GM23338 (cell line): ENCODE data around the gene CEP95. TPM values are rescaled to one million over a fixed set of nuclear protein-coding genes. Genes with fewer than 3 reads are reported as not detected.

Source experiments
- ATAC-seq: fragments of 200-7000 bp; cut with Tn5 transposase; 3 replicates; pipeline ENCODE4 v1.9.1; 2020
- DNase-seq: peaks from one replicate; pipeline ENCODE4 v3.0.0-alpha.2; 2015; ENCODE audit warnings: low spot score
- H2AFZ ChIP-seq: fragments of 200-600 bp; sonication (generic); 2 replicates; pipeline ENCODE4 v1.8.0; 2016; ENCODE audit warnings: antibody characterized with exemption, mild to moderate bottlenecking, moderate library complexity
- H3F3A ChIP-seq: fragments of 200-600 bp; sonication (generic); replicated peaks from 2 replicates; pipeline ENCODE4 v1.8.0; 2017; ENCODE audit warnings: antibody characterized with exemption, mixed run types, low read depth
- H3K27ac ChIP-seq: fragments of 200-600 bp; sonication (generic); 2 replicates; pipeline ENCODE4 v1.6.1; 2016; ENCODE audit warnings: low read depth
- H3K27me3 ChIP-seq: fragments of 200-600 bp; sonication (generic); 2 replicates; pipeline ENCODE4 v1.8.0; 2016; ENCODE audit warnings: mild to moderate bottlenecking, mixed run types, moderate library complexity; ENCODE audit not compliant: insufficient read depth
- H3K36me3 ChIP-seq: fragments of 200-600 bp; sonication (generic); 2 replicates; pipeline ENCODE4 v1.8.0; 2016; ENCODE audit warnings: mild to moderate bottlenecking; ENCODE audit not compliant: insufficient read depth
- H3K4me1 ChIP-seq: fragments of 200-600 bp; sonication (generic); 2 replicates; pipeline ENCODE4 v1.8.0; 2016; ENCODE audit warnings: mild to moderate bottlenecking, moderate library complexity; ENCODE audit not compliant: insufficient read depth
- H3K4me2 ChIP-seq: fragments of 200-600 bp; sonication (generic); 2 replicates; pipeline ENCODE4 v1.7.1; 2017; ENCODE audit warnings: mixed run types
- H3K4me3 ChIP-seq: fragments of 200-600 bp; sonication (generic); 2 replicates; pipeline ENCODE4 v1.6.1; 2016; ENCODE audit warnings: mixed run types
- H3K79me2 ChIP-seq: fragments of 200-600 bp; sonication (generic); replicated peaks from 2 replicates; pipeline ENCODE4 v1.8.0; 2017; ENCODE audit warnings: mild to moderate bottlenecking; ENCODE audit not compliant: insufficient read depth
- H3K9me2 ChIP-seq: fragments of 200-600 bp; sonication (generic); 2 replicates; pipeline ENCODE4 v1.8.0; 2017; ENCODE audit not compliant: insufficient read depth
- H4K20me1 ChIP-seq: fragments of 200-600 bp; sonication (generic); replicated peaks from 2 replicates; pipeline ENCODE4 v1.8.0; 2017; ENCODE audit warnings: mild to moderate bottlenecking; ENCODE audit not compliant: insufficient read depth
- H3K27ac Mint-ChIP-seq: 2 replicates; pipeline ENCODE4 v1.8.0; 2020; ENCODE audit warnings: inconsistent platforms, mild to moderate bottlenecking, moderate library complexity, mixed read lengths
- H3K27me3 Mint-ChIP-seq: 3 replicates; pipeline ENCODE4 v1.8.0; 2022; ENCODE audit warnings: low read depth, mild to moderate bottlenecking, moderate library complexity, mixed read lengths, inconsistent platforms; ENCODE audit not compliant: insufficient read depth, poor library complexity
- H3K36me3 Mint-ChIP-seq: 3 replicates; pipeline ENCODE4 v1.8.0; 2021; ENCODE audit warnings: low read depth, mild to moderate bottlenecking, inconsistent platforms, moderate library complexity, mixed read lengths
- H3K4me1 Mint-ChIP-seq: 3 replicates; pipeline ENCODE4 v1.8.0; 2020; ENCODE audit warnings: mild to moderate bottlenecking, inconsistent platforms, mixed read lengths
- H3K4me3 Mint-ChIP-seq: 3 replicates; pipeline ENCODE4 v1.8.0; 2021; ENCODE audit warnings: moderate library complexity, mild to moderate bottlenecking, inconsistent platforms, mixed read lengths
- H3K9me3 Mint-ChIP-seq: 3 replicates; pipeline ENCODE4 v1.8.0; 2020; ENCODE audit warnings: moderate library complexity, mild to moderate bottlenecking, inconsistent platforms, mixed read lengths
- CREB1 ChIP-seq: fragments of 250-450 bp; sonication (Bioruptor Pico); IDR thresholded peaks from 2 replicates; pipeline ENCODE4 v1.5.0; 2020; ENCODE audit warnings: low read depth, mild to moderate bottlenecking, moderate library complexity
- EZH2 ChIP-seq: fragments of 200-600 bp; sonication (generic); IDR thresholded peaks from one replicate; pipeline ENCODE4 v1.8.0; 2017; ENCODE audit warnings: antibody characterized with exemption, mild to moderate bottlenecking, low read depth; ENCODE audit not compliant: unreplicated experiment
- EZH2phosphoT487 ChIP-seq: fragments of 200-600 bp; sonication (generic); IDR thresholded peaks from one replicate; pipeline ENCODE4 v1.8.1; 2018; ENCODE audit warnings: antibody characterized with exemption; ENCODE audit not compliant: unreplicated experiment
- JUNB ChIP-seq: IDR thresholded peaks from one replicate; pipeline ENCODE4 v1.6.1; 2016; ENCODE audit warnings: antibody characterized with exemption; ENCODE audit not compliant: unreplicated experiment
- NANOG ChIP-seq: IDR thresholded peaks from 2 replicates; pipeline ENCODE4 v1.6.1; 2016; ENCODE audit warnings: antibody characterized with exemption, borderline replicate concordance
- POLR2AphosphoS5 ChIP-seq: IDR thresholded peaks from 2 replicates; pipeline ENCODE4 v1.6.1; 2016; ENCODE audit warnings: antibody characterized with exemption, low read depth
- STAT1 ChIP-seq: IDR thresholded peaks from one replicate; pipeline ENCODE4 v1.6.1; 2016; ENCODE audit warnings: antibody characterized with exemption; ENCODE audit not compliant: unreplicated experiment
- ZNF114 ChIP-seq: fragments of 250-450 bp; sonication (Bioruptor Pico); IDR thresholded peaks from 2 replicates; pipeline ENCODE4 v1.5.0; 2020; ENCODE audit warnings: mild to moderate bottlenecking, moderate library complexity
- ZNF331 ChIP-seq: fragments of 250-450 bp; sonication (Bioruptor Pico); IDR thresholded peaks from 2 replicates; pipeline ENCODE4 v1.5.0; 2020; ENCODE audit warnings: low read depth, mild to moderate bottlenecking, moderate library complexity
- polyA plus RNA-seq: library from polyadenylated mRNA; unstranded; fragments of >200 nt; fragmentation: Nextera tagmentation; extraction: Ambion mirVana; gene quantifications from 2 replicates; pipeline ENCODE4 v1.2.1, GENCODE V29; 2016
- total RNA-seq: library from RNA; depleted of rRNA; stranded (reverse); fragments of >200 nt; shearing (Covaris generic); gene quantifications from 2 replicates; pipeline ENCODE4 v1.2.3, GENCODE V29; 2014
- TF ChIP-seq, protein P1 (sequence below): fragments of 250-450 bp; sonication (Bioruptor Pico); IDR thresholded peaks from 2 replicates; pipeline ENCODE4 v1.5.0; 2020; ENCODE audit warnings: mild to moderate bottlenecking, moderate library complexity
- TF ChIP-seq, protein P2 (sequence below): IDR thresholded peaks from one replicate; pipeline ENCODE4 v1.6.1; 2018; ENCODE audit warnings: antibody characterized with exemption; ENCODE audit not compliant: unreplicated experiment
- TF ChIP-seq, protein P3 (sequence below), 2 experiments: fragments of 200-600 bp in 1 of 2; sonication (generic) in 1 of 2; conservative IDR thresholded peaks; 2 replicates each; pipeline versions ENCODE4 v1.5.1 to v1.6.1; 2016 to 2017; ENCODE audit warnings: antibody characterized with exemption in 2 of 2, low read depth in 2 of 2, mild to moderate bottlenecking in 2 of 2, moderate library complexity in 1 of 2
- TF ChIP-seq, protein P4 (sequence below): IDR thresholded peaks from 2 replicates; pipeline ENCODE4 v1.6.1; 2016; ENCODE audit warnings: antibody characterized with exemption

Gene CEP95
- total and polyA plus RNA-seq, 2 experiments from 2014 or later = 41.1 to 45.4 TPM

DNA sequence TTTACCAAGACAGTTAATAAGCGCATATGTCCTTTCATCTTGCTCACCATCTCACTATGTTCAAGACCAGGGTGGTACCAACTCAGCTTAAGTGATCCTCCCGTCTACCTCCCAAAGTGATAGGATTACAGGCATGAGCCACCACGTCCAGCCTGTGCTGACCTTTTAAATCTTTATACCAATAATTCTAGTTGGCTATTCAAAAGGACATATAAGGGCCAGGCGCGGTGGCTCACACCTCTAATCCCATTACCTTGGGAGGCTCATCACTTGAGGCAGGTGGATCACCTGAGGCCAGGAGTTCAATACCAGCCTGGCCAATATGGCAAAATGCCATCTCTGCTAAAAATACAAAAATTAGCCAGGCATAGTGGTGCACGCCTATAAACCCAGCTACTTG is 2.4 kb downstream of the CEP95 start:
- no peak overlapping the region for H3K27ac ChIP-seq
- H3K36me3 ChIP-seq = peaks cover 50% of the 10 kb centered on the region
- no peaks in the 10 kb centered on the region for H3K27me3 ChIP-seq
- peaks cover 83% of the 10 kb centered on the region for H3K36me3 Mint-ChIP-seq
- peaks cover 24% of the 10 kb centered on the region for H3K27me3 Mint-ChIP-seq
- H3K4me2 ChIP-seq = no peak overlapping the region
- H3K4me1 ChIP-seq = peaks cover 16% of the 10 kb centered on the region
- H3F3A ChIP-seq = peaks cover 5% of the 10 kb centered on the region; the same call in 1 of the 2 replicates
- ATAC-seq = no peak
- H3K4me3 ChIP-seq = no peak overlapping the region
- peaks cover 4% of the 10 kb centered on the region; the same call in 1 of the 3 replicates for H3K9me3 Mint-ChIP-seq
- H4K20me1 ChIP-seq = peaks cover 28% of the 10 kb centered on the region
- H3K4me1 Mint-ChIP-seq = peaks cover 38% of the 10 kb centered on the region
- TF ChIP-seq, protein P1, sequence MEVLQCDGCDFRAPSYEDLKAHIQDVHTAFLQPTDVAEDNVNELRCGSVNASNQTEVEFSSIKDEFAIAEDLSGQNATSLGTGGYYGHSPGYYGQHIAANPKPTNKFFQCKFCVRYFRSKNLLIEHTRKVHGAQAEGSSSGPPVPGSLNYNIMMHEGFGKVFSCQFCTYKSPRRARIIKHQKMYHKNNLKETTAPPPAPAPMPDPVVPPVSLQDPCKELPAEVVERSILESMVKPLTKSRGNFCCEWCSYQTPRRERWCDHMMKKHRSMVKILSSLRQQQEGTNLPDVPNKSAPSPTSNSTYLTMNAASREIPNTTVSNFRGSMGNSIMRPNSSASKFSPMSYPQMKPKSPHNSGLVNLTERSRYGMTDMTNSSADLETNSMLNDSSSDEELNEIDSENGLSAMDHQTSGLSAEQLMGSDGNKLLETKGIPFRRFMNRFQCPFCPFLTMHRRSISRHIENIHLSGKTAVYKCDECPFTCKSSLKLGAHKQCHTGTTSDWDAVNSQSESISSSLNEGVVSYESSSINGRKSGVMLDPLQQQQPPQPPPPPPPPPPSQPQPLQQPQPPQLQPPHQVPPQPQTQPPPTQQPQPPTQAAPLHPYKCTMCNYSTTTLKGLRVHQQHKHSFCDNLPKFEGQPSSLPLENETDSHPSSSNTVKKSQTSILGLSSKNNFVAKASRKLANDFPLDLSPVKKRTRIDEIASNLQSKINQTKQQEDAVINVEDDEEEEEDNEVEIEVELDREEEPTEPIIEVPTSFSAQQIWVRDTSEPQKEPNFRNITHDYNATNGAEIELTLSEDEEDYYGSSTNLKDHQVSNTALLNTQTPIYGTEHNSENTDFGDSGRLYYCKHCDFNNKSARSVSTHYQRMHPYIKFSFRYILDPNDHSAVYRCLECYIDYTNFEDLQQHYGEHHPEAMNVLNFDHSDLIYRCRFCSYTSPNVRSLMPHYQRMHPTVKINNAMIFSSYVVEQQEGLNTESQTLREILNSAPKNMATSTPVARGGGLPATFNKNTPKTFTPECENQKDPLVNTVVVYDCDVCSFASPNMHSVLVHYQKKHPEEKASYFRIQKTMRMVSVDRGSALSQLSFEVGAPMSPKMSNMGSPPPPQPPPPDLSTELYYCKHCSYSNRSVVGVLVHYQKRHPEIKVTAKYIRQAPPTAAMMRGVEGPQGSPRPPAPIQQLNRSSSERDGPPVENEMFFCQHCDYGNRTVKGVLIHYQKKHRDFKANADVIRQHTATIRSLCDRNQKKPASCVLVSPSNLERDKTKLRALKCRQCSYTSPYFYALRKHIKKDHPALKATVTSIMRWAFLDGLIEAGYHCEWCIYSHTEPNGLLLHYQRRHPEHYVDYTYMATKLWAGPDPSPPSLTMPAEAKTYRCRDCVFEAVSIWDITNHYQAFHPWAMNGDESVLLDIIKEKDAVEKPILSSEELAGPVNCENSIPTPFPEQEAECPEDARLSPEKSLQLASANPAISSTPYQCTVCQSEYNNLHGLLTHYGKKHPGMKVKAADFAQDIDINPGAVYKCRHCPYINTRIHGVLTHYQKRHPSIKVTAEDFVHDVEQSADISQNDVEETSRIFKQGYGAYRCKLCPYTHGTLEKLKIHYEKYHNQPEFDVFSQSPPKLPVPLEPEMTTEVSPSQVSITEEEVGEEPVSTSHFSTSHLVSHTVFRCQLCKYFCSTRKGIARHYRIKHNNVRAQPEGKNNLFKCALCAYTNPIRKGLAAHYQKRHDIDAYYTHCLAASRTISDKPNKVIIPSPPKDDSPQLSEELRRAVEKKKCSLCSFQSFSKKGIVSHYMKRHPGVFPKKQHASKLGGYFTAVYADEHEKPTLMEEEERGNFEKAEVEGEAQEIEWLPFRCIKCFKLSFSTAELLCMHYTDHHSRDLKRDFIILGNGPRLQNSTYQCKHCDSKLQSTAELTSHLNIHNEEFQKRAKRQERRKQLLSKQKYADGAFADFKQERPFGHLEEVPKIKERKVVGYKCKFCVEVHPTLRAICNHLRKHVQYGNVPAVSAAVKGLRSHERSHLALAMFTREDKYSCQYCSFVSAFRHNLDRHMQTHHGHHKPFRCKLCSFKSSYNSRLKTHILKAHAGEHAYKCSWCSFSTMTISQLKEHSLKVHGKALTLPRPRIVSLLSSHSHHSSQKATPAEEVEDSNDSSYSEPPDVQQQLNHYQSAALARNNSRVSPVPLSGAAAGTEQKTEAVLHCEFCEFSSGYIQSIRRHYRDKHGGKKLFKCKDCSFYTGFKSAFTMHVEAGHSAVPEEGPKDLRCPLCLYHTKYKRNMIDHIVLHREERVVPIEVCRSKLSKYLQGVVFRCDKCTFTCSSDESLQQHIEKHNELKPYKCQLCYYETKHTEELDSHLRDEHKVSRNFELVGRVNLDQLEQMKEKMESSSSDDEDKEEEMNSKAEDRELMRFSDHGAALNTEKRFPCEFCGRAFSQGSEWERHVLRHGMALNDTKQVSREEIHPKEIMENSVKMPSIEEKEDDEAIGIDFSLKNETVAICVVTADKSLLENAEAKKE = no peak
- TF ChIP-seq ZNF331 (CRISPR knock-in tag) (no peak), POLR2AphosphoS5 (no peak), EZH2phosphoT487 (no peak), NANOG (no peak), JUNB (no peak), EZH2 (no peak), CREB1 (CRISPR knock-in tag) (no peak), STAT1 (no peak), ZNF114 (CRISPR knock-in tag) (no peak)
- TF ChIP-seq, protein P2, sequence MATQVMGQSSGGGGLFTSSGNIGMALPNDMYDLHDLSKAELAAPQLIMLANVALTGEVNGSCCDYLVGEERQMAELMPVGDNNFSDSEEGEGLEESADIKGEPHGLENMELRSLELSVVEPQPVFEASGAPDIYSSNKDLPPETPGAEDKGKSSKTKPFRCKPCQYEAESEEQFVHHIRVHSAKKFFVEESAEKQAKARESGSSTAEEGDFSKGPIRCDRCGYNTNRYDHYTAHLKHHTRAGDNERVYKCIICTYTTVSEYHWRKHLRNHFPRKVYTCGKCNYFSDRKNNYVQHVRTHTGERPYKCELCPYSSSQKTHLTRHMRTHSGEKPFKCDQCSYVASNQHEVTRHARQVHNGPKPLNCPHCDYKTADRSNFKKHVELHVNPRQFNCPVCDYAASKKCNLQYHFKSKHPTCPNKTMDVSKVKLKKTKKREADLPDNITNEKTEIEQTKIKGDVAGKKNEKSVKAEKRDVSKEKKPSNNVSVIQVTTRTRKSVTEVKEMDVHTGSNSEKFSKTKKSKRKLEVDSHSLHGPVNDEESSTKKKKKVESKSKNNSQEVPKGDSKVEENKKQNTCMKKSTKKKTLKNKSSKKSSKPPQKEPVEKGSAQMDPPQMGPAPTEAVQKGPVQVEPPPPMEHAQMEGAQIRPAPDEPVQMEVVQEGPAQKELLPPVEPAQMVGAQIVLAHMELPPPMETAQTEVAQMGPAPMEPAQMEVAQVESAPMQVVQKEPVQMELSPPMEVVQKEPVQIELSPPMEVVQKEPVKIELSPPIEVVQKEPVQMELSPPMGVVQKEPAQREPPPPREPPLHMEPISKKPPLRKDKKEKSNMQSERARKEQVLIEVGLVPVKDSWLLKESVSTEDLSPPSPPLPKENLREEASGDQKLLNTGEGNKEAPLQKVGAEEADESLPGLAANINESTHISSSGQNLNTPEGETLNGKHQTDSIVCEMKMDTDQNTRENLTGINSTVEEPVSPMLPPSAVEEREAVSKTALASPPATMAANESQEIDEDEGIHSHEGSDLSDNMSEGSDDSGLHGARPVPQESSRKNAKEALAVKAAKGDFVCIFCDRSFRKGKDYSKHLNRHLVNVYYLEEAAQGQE = no peak
- TF ChIP-seq, protein P3, sequence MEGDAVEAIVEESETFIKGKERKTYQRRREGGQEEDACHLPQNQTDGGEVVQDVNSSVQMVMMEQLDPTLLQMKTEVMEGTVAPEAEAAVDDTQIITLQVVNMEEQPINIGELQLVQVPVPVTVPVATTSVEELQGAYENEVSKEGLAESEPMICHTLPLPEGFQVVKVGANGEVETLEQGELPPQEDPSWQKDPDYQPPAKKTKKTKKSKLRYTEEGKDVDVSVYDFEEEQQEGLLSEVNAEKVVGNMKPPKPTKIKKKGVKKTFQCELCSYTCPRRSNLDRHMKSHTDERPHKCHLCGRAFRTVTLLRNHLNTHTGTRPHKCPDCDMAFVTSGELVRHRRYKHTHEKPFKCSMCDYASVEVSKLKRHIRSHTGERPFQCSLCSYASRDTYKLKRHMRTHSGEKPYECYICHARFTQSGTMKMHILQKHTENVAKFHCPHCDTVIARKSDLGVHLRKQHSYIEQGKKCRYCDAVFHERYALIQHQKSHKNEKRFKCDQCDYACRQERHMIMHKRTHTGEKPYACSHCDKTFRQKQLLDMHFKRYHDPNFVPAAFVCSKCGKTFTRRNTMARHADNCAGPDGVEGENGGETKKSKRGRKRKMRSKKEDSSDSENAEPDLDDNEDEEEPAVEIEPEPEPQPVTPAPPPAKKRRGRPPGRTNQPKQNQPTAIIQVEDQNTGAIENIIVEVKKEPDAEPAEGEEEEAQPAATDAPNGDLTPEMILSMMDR (conservative IDR thresholded peaks at IDR 0.05; ENCODE audit: low read depth in 2 of 2) = no peak
- TF ChIP-seq, protein P4, sequence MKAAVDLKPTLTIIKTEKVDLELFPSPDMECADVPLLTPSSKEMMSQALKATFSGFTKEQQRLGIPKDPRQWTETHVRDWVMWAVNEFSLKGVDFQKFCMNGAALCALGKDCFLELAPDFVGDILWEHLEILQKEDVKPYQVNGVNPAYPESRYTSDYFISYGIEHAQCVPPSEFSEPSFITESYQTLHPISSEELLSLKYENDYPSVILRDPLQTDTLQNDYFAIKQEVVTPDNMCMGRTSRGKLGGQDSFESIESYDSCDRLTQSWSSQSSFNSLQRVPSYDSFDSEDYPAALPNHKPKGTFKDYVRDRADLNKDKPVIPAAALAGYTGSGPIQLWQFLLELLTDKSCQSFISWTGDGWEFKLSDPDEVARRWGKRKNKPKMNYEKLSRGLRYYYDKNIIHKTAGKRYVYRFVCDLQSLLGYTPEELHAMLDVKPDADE = no peak
- no peak overlapping the region for H2AFZ ChIP-seq
- DNase-seq = no peak
- H3K4me3 Mint-ChIP-seq = peak overlapping the region; percentile 61
- H3K9me2 ChIP-seq = no peaks in the 10 kb centered on the region
- H3K79me2 ChIP-seq = peaks cover 92% of the 10 kb centered on the region
- H3K27ac Mint-ChIP-seq = no peak overlapping the region
